Ramos (cell line): ENCODE measurements around the gene KCNK4.

Source experiments
- in situ Hi-C: fragments of 300-500 bp; cut with MboI; formaldehyde crosslinking; loops from one replicate; pipeline ENCODE4 v1.14.3; 2022; ENCODE audit warnings: low sequenced_read_pairs; ENCODE audit not compliant: unreplicated experiment

KCNK4 gene

DNA sequence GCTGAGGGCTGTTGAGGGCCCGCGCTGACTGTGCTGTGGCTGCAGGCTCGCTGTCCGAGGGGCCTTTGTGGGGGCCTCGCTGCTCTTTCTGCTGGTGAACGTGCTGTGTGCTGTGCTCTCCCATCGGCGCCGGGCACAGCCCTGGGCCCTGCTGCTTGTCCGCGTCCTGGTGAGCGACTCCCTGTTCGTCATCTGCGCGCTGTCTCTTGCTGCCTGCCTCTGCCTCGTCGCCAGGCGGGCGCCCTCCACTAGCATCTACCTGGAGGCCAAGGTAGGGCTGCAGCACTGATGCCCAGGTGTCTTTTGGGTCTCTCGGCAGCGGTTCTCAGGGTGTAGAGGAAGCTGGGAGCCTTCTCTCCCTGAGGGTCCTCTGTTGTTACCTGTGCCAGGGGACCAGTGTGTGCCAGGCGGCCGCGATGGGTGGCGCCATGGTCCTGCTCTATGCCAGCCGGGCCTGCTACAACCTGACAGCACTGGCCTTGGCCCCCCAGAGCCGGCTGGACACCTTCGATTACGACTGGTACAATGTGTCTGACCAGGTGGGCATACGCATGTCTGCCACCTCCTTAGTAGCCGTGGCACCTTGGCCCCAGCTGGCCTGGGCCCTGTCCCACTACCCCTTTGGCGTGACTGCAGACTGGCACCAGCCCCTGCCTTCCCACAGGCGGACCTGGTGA, 3.3 kb upstream of the KCNK4 start:
- in situ Hi-C loops = no loop called here

- in situ Hi-C loops = no loop called here
Observed at GRCh38 chr11:64288353-64288750, 2.8 kb upstream of the KCNK4 start.

DNA sequence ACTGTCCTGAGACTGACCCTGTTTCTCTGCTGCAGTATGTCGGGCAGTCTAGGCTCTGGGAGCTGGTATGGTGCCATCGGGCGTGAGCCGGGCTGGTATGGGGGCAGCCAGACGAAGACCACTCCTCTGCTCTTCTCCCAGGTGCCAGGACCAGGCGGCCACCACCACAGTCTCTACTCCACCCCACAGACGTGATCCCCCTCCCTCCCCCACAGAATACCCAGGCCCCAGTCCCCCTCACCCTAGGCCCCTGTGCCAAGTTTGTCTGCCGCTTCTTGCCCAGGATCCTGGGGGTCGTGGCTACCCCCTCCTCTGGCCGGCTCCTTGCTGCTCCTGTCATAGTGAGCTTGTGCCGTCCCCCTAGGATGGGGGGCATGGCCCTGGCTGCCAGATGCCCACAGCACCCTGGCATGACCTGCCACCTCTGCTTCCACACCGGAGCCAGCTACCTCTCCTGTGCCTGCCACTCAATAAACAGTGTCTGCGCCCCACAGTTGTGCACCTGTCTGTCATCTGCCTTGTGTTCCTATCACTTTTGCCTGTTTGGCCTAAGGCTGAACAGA, 2.0 kb upstream of the KCNK4 start:
- in situ Hi-C loops = no loop called here

DNA sequence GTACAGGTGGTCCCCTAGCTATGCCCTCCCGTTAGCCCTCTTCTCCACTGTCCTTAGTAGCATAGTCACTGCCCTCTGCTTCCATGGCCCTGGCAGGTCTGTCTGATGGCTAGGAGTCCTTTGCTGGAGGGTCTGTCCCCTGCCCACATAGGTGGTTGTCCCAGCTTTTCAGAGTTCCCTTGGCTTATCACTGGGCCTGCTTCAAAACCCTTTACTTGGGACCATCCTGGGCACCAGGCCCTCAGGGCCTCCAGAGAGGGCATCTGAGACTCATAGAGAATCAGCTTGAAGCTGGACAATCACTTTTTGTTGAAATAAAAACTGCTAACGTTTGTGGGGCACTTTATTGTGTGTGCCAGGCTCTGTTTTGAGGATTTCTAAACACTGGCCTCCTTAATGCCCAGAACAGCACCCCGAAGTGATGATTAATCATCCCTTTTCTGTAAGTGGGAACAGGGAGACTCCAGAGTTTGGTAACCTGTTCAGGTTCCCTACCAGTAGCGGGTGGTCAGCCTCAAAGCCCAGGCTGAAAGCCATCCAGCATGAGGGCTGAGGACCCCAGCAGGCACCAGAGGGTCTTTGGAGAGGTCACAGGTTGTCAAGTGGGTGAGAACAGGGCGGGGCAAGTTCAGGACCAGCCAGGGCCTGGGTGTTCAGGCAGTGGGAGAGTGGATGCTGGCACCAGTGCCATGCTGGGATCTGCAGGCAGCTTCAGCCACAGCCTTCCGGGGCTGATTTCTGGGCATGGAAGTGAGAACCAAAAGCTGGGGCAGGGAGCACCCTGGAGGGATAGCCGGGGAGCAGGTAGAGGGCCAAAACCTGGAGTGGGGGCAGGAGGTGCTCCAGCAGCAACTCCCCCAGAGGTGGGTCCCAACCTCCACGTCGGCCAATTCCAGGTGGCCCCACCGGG, 495 bp upstream of the KCNK4 start:
- in situ Hi-C loops = loop anchor here (10.0 kb wide), 1 partner anchor 296 kb away; no protein-coding TSS in a partner anchor

DNA sequence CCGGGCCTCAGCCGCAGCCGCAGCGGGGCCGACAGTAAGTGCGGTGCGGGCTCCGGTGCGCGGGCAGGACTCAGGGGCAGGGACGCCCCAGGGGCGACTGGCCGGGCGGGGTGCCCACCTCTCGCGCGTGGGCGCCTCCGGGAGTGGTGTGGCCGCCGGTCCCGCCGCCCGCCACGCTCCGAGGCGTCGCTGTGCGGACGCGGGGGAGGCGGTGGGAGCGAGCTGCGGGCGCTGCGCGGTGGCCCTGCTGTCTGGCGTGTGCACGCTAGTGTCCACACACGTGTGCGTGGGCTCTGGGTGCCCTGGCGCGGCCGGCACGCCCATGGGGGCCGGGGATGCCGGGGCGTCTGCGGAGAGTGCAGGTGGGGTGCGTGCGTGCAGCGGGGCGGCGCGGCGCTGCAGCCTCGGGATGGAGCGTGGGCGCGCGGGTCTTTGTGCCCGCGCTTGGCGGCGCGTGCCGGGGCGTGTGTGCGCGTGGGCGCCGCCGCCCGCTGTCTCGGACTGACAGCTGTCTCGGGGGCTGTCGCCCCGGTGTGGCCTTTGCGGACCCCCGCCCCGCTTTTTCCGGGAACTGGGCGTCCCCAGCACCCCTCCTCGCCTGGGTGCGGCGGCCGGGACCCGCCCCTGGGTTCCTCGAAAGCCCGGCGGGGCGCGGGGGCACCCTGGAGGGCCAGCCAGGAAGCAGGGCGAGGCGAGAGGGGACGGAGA, 804 bp downstream of the KCNK4 start:
- in situ Hi-C loops = loop anchor here (10.0 kb wide), 1 partner anchor 297 kb away; no protein-coding TSS in a partner anchor

DNA sequence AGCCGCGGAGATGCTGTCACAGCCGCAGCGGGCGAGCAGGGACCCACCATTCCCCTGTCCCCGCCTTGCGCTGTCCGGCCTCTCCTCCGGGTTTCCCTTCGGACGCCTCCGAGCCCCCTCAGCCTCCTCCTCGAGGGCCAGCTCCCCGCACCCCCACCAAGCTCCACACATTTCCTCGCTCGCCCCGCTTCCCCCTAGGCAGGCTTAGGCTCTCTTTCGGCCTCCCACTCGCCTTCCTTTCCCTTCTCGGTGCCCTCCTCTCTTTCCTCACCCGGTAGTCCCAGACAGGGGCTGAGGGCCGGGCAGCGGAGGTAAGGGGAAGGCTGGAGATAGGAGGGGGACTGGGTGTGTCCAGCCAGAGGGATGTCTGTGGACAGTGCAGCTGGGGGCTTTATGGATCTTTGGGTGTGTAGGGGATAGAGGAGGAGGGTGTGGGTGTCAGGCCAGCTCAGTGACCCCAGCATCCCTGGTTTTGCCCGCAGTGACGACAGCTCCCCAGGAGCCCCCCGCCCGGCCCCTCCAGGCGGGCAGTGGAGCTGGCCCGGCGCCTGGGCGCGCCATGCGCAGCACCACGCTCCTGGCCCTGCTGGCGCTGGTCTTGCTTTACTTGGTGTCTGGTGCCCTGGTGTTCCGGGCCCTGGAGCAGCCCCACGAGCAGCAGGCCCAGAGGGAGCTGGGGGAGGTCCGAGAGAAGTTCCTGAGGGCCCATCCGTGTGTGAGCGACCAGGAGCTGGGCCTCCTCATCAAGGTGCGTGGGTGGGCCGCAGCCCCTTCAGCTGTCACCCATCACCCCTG, 1.6 kb downstream of the KCNK4 start:
- in situ Hi-C loops = loop anchor here (10.0 kb wide), 1 partner anchor 298 kb away; no protein-coding TSS in a partner anchor

- in situ Hi-C loops = loop anchor here (10.0 kb wide), 1 partner anchor 300 kb away; no protein-coding TSS in a partner anchor
Observed at GRCh38 chr11:64294774-64295173, 3.7 kb downstream of the KCNK4 start.

GRCh38 chr11:64295760-64296159, 4.7 kb downstream of the KCNK4 start:
- in situ Hi-C loops = loop anchor here (10.0 kb wide), 1 partner anchor 301 kb away; no protein-coding TSS in a partner anchor

DNA sequence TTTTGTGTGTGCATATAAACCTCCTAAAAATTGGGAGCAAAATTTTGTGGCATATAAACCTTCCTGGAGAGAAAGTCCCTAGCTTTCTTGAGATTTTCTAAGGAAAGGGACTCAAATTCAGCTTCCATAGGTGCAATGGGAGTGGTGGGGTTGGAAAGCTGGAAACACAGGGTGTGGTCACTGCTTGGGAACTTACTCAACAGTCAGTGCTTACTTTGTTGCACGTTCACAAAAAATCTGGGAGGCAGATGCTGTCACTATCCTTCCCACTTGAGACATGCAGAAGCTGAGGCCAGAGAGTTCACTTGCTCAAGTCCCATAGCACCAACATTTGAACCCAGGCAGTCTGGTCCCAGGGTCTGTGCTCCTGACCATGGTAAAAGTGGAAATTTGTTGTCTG, 5.1 kb downstream of the KCNK4 start:
- in situ Hi-C loops = loop anchor here (10.0 kb wide), 1 partner anchor 301 kb away; no protein-coding TSS in a partner anchor

DNA sequence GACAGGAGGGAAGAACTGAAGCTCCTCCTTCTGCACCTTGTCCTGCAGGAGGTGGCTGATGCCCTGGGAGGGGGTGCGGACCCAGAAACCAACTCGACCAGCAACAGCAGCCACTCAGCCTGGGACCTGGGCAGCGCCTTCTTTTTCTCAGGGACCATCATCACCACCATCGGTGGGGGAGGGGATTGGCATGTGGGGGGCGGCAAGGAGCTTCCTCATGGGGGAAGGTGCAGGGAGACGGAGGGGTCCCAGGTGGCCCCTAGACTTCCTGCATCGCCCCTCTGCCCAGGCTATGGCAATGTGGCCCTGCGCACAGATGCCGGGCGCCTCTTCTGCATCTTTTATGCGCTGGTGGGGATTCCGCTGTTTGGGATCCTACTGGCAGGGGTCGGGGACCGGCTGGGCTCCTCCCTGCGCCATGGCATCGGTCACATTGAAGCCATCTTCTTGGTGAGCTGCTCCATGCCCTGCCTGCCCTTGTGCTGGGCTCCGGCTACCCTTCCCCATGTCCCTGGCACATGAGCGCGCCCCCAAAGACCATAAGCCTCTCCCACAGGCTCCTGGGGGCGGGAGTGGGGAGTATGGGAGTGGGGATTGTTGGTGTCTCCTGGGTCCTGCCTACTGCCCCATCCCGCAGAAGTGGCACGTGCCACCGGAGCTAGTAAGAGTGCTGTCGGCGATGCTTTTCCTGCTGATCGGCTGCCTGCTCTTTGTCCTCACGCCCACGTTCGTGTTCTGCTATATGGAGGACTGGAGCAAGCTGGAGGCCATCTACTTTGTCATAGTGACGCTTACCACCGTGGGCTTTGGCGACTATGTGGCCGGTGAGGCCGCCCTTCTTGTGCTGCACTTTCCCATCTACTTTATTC, 6.0 kb downstream of the KCNK4 start:
- in situ Hi-C loops = loop anchor here (10.0 kb wide), 1 partner anchor 302 kb away; no protein-coding TSS in a partner anchor

- in situ Hi-C loops = loop anchor here (10.0 kb wide), 1 partner anchor 303 kb away; no protein-coding TSS in a partner anchor
Observed at GRCh38 chr11:64297699-64298358, 6.7 kb downstream of the KCNK4 start.

GRCh38 chr11:64298966-64299846, 8.1 kb downstream of the KCNK4 start:
- in situ Hi-C loops = loop anchor here (10.0 kb wide), 1 partner anchor 304 kb away; no protein-coding TSS in a partner anchor

- in situ Hi-C loops = loop anchor here (5.0 to 10.0 kb wide), 2 partner anchors 98 to 305 kb away; no protein-coding TSS in a partner anchor
Observed at GRCh38 chr11:64299847-64300648, 8.9 kb downstream of the KCNK4 start, which contains the start of gene CATSPERZ. CATSPERZ (plus strand) TSS chr11:64300358; CDS start chr11:64300411, 53 bp downstream.

GRCh38 chr11:64303109-64304031, 12.3 kb downstream of the KCNK4 start:
- in situ Hi-C loops = loop anchor here (5.0 kb wide), 1 partner anchor 101 kb away; no protein-coding TSS in a partner anchor

DNA sequence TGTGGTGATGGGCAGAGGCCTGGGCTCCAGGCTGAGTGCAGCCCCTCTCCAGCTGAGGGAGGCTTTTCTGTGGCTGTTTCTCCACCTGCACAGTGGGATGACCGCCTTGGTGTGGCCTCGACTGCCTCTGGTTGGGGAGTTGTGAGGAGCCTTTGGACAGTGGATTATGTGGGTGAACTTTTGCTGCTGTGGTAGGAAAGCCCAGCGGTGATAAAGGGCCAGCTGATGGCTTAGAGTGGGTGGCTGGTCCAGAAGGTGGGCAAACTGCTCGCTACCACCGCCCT, 12.9 kb downstream of the KCNK4 start:
- in situ Hi-C loops = loop anchor here (5.0 kb wide), 1 partner anchor 102 kb away; no protein-coding TSS in a partner anchor
